ENCODE data around the gene SUMO4.

SUMO4 gene

GRCh38 chr6:149448821-149449453 lies 48.9 kb downstream of the SUMO4 start:
- H4K8ac ChIP-seq (ENCODE audit: low read depth, low read length), result no peak overlapping the region
- no peak overlapping the region for H2BK15ac ChIP-seq (ENCODE audit: low read length)
- H3K23ac ChIP-seq (ENCODE audit: low read depth, low read length, poor library complexity), result no peak overlapping the region
- peaks cover 0 to 4% of the 10 kb centered on the region in 2 donors for H3K9me3 ChIP-seq (replicated peaks in 1 of 2; ENCODE audit: control insufficient read depth in 2 of 2, insufficient read depth in 1 of 2, low read depth in 1 of 2, low read length in 2 of 2)
- H4K91ac ChIP-seq (ENCODE audit: low read depth, low read length, poor library complexity), result no peak overlapping the region
- H3K27ac ChIP-seq (replicated peaks; ENCODE audit: low read length), result no peak overlapping the region
- H3K4ac ChIP-seq (ENCODE audit: low read length), result no peak overlapping the region
- WGBS, 2 donors (ENCODE audit: extremely low coverage in 2 of 2, insufficient read length in 2 of 2, insufficient replicate concordance in 1 of 2), result no CpG with 5 or more reads among the region's 5 CpGs
- no peak overlapping the region for H3K9ac ChIP-seq (ENCODE audit: low read depth, low read length, poor library complexity)
- H2AFZ ChIP-seq (ENCODE audit: low read length), result no peak overlapping the region
- H3K36me3 ChIP-seq (replicated peaks in 1 of 2; ENCODE audit: control insufficient read depth in 2 of 2, insufficient read depth in 2 of 2, low read length in 2 of 2), result no peaks in the 10 kb centered on the region
- no peaks in the 10 kb centered on the region for H3K79me1 ChIP-seq (ENCODE audit: low read depth, low read length)
- no peaks in the 10 kb centered on the region for H3K4me1 ChIP-seq (ENCODE audit: control insufficient read depth in 2 of 2, insufficient read depth in 1 of 2, low read depth in 1 of 2, low read length in 2 of 2)
- H2BK5ac ChIP-seq (ENCODE audit: low read length), result no peak overlapping the region
- peaks cover 15 to 42% (median 36%) of the 10 kb centered on the region in 3 experiments for H3K27me3 ChIP-seq (ENCODE audit: control insufficient read depth in 3 of 3, insufficient read depth in 3 of 3, low read depth in 1 of 3, low read length in 3 of 3)
- no peak overlapping the region for H2AK5ac ChIP-seq (ENCODE audit: low read depth, low read length)
- no peak overlapping the region for H2BK120ac ChIP-seq (ENCODE audit: low read depth, low read length)
- no peak overlapping the region for H3K4me3 ChIP-seq (ENCODE audit: low read length in 2 of 2)
- no peak overlapping the region for H2BK12ac ChIP-seq (ENCODE audit: low read length)
- no peak overlapping the region for H3K18ac ChIP-seq (ENCODE audit: low read length)
- no peak overlapping the region for H3K14ac ChIP-seq (ENCODE audit: low read length)
- no peak for DNase-seq (ENCODE audit: low spot score)
- H3K4me2 ChIP-seq (ENCODE audit: insufficient read depth, low read length, poor library complexity, severe bottlenecking), result no peak overlapping the region

GRCh38 chr6:149449831-149450678 lies 50.0 kb downstream of the SUMO4 start:
- no peak overlapping the region for H3K27ac ChIP-seq (replicated peaks; ENCODE audit: low read length)
- H4K8ac ChIP-seq (ENCODE audit: low read depth, low read length), result no peak overlapping the region
- no peaks in the 10 kb centered on the region for H3K9me3 ChIP-seq (replicated peaks in 1 of 2; ENCODE audit: control insufficient read depth in 2 of 2, insufficient read depth in 1 of 2, low read depth in 1 of 2, low read length in 2 of 2)
- no peaks in the 10 kb centered on the region for H3K79me1 ChIP-seq (ENCODE audit: low read depth, low read length)
- no peak overlapping the region for H4K91ac ChIP-seq (ENCODE audit: low read depth, low read length, poor library complexity)
- H3K9ac ChIP-seq (ENCODE audit: low read depth, low read length, poor library complexity), result no peak overlapping the region
- peak overlapping the region in 1 of 2 donors; percentile 78 for H3K4me3 ChIP-seq (ENCODE audit: low read length in 2 of 2)
- H2BK120ac ChIP-seq (ENCODE audit: low read depth, low read length), result no peak overlapping the region
- H3K23ac ChIP-seq (ENCODE audit: low read depth, low read length, poor library complexity), result peak overlapping the region; percentile 74
- H3K4me1 ChIP-seq (ENCODE audit: control insufficient read depth in 2 of 2, insufficient read depth in 1 of 2, low read depth in 1 of 2, low read length in 2 of 2), result no peaks in the 10 kb centered on the region
- peak overlapping the region; percentile 6 for H2BK15ac ChIP-seq (ENCODE audit: low read length)
- WGBS, 2 donors (ENCODE audit: extremely low coverage in 2 of 2, insufficient read length in 2 of 2, insufficient replicate concordance in 1 of 2), result no CpG with 5 or more reads among the region's 14 CpGs
- peak overlapping the region; percentile 82 for H3K4me2 ChIP-seq (ENCODE audit: insufficient read depth, low read length, poor library complexity, severe bottlenecking)
- no peak for DNase-seq (ENCODE audit: low spot score)
- H3K14ac ChIP-seq (ENCODE audit: low read length), result no peak overlapping the region
- H3K36me3 ChIP-seq (replicated peaks in 1 of 2; ENCODE audit: control insufficient read depth in 2 of 2, insufficient read depth in 2 of 2, low read length in 2 of 2), result no peaks in the 10 kb centered on the region
- peak overlapping the region; percentile 90 for H3K18ac ChIP-seq (ENCODE audit: low read length)
- peak overlapping the region; percentile 65 for H2BK12ac ChIP-seq (ENCODE audit: low read length)
- peak overlapping the region; percentile 6 for H2BK5ac ChIP-seq (ENCODE audit: low read length)
- no peak overlapping the region for H2AFZ ChIP-seq (ENCODE audit: low read length)
- no peak overlapping the region for H2AK5ac ChIP-seq (ENCODE audit: low read depth, low read length)
- H3K27me3 ChIP-seq (ENCODE audit: control insufficient read depth in 3 of 3, insufficient read depth in 3 of 3, low read depth in 1 of 3, low read length in 3 of 3), result peaks cover 15 to 47% (median 36%) of the 10 kb centered on the region in 3 experiments
- no peak overlapping the region for H3K4ac ChIP-seq (ENCODE audit: low read length)
